ENCODE measurements around the gene ZFC3H1. TPM values are rescaled to one million over a fixed set of nuclear protein-coding genes. Genes with fewer than 3 reads are reported as not detected.

Gene ZFC3H1
- total and polyA plus RNA-seq, 9 of the 15 experiments (the other 6 are each of a cell fraction or from before 2014, with no cell fraction given) = 14.8 to 80.5 (median 22.1) TPM

GRCh38 chr12:71594214-71594948 lies 69.3 kb downstream of the ZFC3H1 start (continued):
- TF ChIP-seq PHB (CRISPR knock-in tag; IDR thresholded peaks at IDR 0.05) (no peak), PRPF4 (IDR thresholded peaks at IDR 0.05; ENCODE audit: insufficient read depth, low read depth, low read length, poor library complexity, severe bottlenecking) (no peak), ETV1 (tag; conservative IDR thresholded peaks at IDR 0.05; ENCODE audit: low read depth) (0 out of 2 replicates have a peak, but pooled peaks have one; percentile 36), ZBTB7A (IDR thresholded peaks at IDR 0.05; ENCODE audit: borderline replicate concordance, control insufficient read depth, low read depth, low read length) (no peak), EGR1 (conservative IDR thresholded peaks at IDR 0.05) (no peak), ZNF589 (CRISPR knock-in tag; IDR thresholded peaks at IDR 0.05; ENCODE audit: low read depth) (0 out of 2 replicates have a peak, but pooled peaks have one; percentile 43), ZNF766 (CRISPR knock-in tag; conservative IDR thresholded peaks at IDR 0.05) (no peak), KDM4B (IDR thresholded peaks at IDR 0.05; ENCODE audit: borderline replicate concordance in 2 of 2, low read depth in 1 of 2) (no peak), GTF2E2 (tag; IDR thresholded peaks at IDR 0.05) (no peak), ZBTB2 (IDR thresholded peaks at IDR 0.05) (0 out of 2 replicates have a peak, but pooled peaks have one; percentile 31), GATAD2B (IDR thresholded peaks at IDR 0.05; ENCODE audit: borderline replicate concordance) (no peak), FOXM1 (IDR thresholded peaks at IDR 0.05; ENCODE audit: low read depth) (peak; percentile 30; the same call in 1 of the 2 replicates), FOXM1 (CRISPR knock-in tag; IDR thresholded peaks at IDR 0.05; ENCODE audit: low read depth) (no peak), EHMT2 (IDR thresholded peaks at IDR 0.05) (0 out of 2 replicates have a peak, but pooled peaks have one; percentile 7), MCM7 (IDR thresholded peaks at IDR 0.05) (no peak), NCOA2 (IDR thresholded peaks at IDR 0.05; ENCODE audit: partially characterized antibody in 2 of 2) (no peak), FOXK2 (conservative IDR thresholded peaks at IDR 0.05 in 1 of 2, IDR thresholded peaks at IDR 0.05 in 1 of 2; ENCODE audit: low read depth in 2 of 2) (no peak), TRIM24 (IDR thresholded peaks at IDR 0.05) (peak in 1 of 2 experiments; percentile 91; a peak in 2 of 4 replicates), PHF8 (IDR thresholded peaks at IDR 0.05; ENCODE audit: borderline replicate concordance, low read length) (no peak), CHD4 (IDR thresholded peaks at IDR 0.05; ENCODE audit: insufficient read depth, insufficient replicate concordance, low read depth, low read length, poor library complexity, severe bottlenecking) (no peak), TAF15 (IDR thresholded peaks at IDR 0.05; ENCODE audit: low read depth, low read length) (no peak), MYNN (IDR thresholded peaks at IDR 0.05) (no peak), MYNN (CRISPR knock-in tag; IDR thresholded peaks at IDR 0.05) (no peak), DIDO1 (tag; IDR thresholded peaks at IDR 0.05; ENCODE audit: low read depth) (0 out of 2 replicates have a peak, but pooled peaks have one; percentile 29), CBFA2T2 (conservative IDR thresholded peaks at IDR 0.05) (peak; percentile 74), ZNF316 (IDR thresholded peaks at IDR 0.05) (no peak), ELF4 (CRISPR knock-in tag; IDR thresholded peaks at IDR 0.05) (no peak), ZNF511 (CRISPR knock-in tag; IDR thresholded peaks at IDR 0.05) (no peak), CREM (IDR thresholded peaks at IDR 0.05; ENCODE audit: low read depth) (peak; percentile 51), ZNF436 (CRISPR knock-in tag; IDR thresholded peaks at IDR 0.05) (no peak)

Measured in K562 (cell line).